NCI-H526 (cell line): ENCODE results near the gene KANSL1.
A peak's percentile ranks its signal among the peaks of the same experiment; 100 is the strongest.

Source experiments
- DNase-seq, 2 experiments: peaks; one replicate each; lab custom pipeline; 2025; lab: John Stamatoyannopoulos, UW

KANSL1 gene

DNA sequence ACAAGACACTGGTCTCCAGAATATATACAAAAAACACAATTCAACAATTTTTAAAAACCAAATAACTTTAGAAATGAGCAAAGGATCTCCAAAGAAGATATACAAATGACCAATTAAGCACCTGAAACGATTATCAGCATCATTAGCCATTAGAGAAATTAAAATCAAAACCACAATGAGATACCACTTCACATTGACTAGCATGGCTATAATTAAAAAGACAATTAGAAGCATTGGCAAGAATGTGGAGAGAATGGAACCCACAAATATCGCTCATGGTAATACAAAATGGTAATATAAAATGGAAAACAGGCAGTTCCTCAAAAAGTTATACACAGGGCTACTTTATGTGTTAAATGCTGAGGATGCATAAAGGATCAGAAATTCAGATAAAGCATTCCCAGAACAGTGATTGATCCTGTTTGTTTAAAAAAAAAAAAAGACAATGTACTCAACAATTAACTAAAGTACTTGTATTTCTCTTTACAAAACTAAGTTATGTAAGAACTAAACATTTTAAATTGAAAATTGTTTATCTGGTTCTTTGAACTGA, 52.5 kb downstream of the KANSL1 start:
- no peak for DNase-seq

- no peak for DNase-seq
Observed at GRCh38 chr17:46139432-46140210, 53.6 kb downstream of the KANSL1 start.

- no peak for DNase-seq
Observed at GRCh38 chr17:46138473-46138872, 54.8 kb downstream of the KANSL1 start.

DNA sequence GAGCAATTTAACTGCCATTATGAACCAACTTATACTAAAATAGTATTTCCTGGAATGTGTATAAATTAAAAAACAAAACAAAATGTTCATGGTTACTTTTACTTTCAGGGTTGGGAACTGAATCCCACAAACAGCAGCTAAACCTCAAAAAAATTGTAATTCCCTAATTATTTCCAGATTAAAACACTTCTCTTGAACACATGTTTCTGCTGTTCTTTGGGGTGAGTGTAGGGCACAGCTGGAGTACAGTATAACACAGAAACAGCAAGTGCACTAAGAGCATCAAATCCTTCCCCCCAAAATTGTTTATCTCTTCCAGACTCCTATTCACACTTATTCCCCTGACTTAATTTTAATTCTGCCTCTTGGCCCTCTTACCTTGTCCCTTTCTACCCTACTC, 56.4 kb downstream of the KANSL1 start:
- no peak for DNase-seq

DNA sequence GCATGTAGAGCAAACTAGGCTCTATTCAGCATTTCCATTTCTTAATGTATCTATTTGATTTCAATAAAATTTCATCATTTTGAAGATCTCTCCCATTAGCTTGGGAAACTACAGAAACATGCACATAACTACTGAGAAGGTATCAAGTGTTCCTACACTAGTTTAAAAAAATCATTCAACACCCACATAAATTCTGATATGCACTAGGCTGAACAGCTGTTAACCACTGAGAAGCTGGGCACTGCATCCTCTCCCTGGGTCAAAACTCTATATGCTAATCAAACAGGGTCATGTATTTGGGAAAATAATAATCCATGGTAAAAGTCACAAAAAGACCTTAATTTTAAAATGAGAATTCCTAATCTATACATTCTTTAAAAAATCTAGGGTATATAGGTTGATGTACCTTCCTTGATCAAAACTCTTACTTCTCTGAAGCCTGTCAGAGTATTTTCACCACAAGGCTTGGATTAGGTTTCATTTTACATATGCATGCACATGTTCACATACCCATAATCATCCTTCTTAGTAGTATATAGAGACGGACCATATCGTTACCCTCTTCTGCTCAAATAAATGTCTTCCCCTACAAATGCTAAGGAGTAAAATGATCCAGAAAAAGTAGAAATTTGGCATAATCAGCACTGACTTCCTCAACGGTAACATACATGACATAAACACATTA, 57.2 kb downstream of the KANSL1 start:
- DNase-seq: peak; percentile 33 to 41

DNA sequence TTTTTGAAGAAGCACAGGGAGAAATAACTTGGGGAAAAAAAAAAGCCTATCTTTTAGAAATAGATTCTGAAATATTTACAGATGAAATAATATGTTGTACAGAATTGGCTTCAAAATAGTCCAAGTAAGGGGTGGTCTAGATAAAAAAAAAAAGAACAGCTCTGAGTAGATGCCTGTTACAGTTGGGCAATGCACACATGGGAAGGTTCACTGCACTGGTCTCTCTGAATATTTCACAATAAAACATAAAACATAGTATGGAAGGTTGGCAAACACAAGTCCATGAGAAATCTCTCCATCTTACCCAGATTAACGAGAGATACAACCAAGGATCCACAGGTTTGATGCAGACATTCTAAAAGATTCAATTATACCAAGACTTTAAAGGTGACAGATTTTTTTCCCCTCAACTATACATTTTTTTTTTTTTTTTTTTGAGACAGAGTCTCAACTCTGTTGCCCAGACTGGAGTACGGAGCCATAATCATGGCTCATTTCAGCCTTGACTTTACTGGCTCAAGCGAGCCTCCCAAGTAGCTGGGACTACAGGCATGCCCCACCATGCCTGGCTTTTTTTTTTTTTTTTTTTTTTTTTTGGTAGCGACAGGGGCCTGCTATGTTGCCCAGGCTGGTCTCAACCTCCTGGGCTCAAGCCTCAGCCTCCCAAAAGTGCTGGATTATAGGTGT, 58.0 kb downstream of the KANSL1 start:
- no peak for DNase-seq

DNA sequence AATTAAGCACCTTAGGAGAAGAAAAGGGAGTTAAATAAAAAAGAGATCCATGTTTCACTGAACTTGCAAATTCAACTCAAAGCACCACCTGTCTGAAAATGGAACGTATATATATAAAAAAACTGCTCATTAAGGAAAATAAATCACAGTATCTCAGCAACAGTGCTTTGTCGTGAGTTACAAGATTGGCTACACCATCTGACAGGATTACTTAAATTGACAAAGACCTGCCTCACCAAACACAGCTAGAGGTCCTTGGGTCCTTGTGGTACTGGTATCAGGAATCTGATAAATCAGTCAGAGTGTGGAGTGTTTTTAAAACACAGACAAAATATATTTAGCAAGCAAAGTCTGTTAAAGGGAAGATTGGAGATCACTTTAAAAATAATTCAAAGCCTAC, 63.9 kb downstream of the KANSL1 start:
- DNase-seq: no peak

DNA sequence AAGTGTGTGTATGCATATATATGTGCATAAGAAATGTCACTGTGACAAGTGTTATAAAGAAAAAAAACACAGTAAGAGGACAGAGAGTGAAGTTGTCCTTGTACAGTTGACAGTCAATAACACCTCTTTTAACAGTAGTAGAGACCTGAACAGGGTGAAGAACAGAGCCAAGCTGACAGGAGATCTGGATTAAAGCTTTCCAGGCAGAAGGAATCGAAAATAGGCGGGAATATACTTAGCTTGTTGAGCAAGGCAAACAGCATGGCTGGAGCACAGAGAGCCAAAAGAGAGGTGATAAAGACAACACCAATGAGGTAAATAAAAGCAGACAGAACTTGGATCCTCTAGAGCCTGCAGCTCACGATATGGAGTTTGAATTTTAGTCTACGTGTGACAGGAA, 64.8 kb downstream of the KANSL1 start:
- DNase-seq: no peak

DNA sequence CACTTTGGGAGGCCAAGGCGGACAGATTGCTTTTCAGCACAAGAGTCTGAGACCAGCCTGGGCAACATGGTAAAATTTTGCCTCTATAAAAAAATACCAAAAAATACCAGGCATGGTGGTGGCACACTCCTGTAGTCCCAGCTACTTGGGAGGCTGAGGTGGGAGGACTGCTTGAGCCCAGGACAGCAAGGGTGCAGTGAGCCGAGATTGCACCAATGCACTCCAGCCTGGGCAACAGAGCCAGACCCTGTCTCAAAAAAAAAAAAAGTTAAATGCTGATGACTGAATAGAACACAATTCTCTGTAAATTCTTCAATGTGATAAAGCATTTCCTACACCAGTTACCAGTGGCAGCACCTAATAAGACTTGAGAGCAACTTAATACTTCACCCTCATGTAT, 65.7 kb downstream of the KANSL1 start:
- no peak for DNase-seq

- no peak for DNase-seq
Observed at GRCh38 chr17:46126840-46127239, 66.4 kb downstream of the KANSL1 start.

DNA sequence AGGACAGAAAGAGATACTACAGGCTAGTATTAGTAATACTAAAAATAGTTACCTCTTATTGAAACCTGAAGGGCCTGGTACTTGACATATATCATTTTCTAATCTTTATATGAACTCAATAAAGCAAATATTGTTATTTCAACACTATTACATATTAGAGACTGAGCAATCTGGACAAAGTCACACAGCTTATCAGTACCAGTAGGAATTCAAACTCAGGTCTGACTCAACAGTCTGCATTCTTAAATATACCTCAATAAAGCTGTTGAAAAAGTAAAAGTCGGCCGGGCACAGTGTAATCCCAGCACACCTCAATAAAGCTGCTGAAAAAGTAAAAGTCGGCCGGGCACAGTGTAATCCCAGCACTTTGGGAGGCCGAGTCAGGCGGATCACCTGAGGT, 67.4 kb downstream of the KANSL1 start:
- no peak for DNase-seq

- no peak for DNase-seq
Observed at GRCh38 chr17:46124695-46125592, 68.3 kb downstream of the KANSL1 start.

GRCh38 chr17:46123607-46124006, 69.6 kb downstream of the KANSL1 start:
- no peak for DNase-seq

- DNase-seq: no peak
Observed at GRCh38 chr17:46122486-46122871, 70.8 kb downstream of the KANSL1 start.

DNA sequence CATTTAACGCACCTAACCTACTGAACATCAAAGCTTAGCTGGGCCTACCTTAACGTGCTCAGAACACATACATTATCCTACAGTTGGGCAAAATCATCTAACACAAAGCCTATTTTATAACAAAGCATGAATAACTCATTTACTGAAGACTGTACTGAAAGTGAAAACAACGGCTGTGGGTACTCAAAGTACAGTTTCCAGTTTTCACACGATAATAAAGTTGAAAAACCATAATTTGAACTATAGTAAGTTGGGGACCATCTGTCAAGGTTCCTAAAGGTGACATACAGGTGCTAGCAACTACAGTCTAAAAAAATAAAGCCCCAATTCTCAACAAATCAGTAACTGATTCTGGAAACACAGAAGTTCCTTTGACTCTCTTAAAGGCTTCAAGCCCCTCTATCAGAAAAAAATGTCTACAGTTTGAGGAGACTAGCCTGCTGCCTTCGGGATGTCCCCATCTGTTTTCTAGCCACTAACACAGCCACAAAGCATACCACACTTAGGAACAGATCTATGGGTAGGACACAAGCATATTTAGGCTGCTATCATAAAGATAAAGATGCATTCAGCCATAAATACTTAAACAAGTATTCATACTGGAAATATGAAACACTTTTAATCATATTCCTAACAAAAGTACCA, 71.3 kb downstream of the KANSL1 start:
- no peak for DNase-seq

GRCh38 chr17:46121165-46121764, 72.0 kb downstream of the KANSL1 start:
- no peak for DNase-seq

DNA sequence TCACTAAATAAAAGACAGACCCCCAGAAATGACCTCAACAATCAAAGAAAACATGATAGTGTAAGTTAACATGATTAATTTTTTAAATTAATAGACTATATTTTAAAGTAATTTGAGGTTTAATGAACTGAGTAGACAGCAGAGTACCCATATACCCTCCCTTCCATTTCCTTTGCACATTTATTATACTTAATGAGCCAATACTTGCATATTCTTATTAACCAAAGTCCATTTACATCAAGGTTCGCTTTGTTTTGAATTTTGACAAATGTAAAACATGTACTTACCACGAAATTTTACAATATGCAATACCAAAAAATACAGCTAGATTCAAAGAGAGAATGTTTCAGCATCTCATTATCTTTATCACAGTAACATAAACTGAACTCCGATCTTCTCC, 72.7 kb downstream of the KANSL1 start:
- no peak for DNase-seq

DNA sequence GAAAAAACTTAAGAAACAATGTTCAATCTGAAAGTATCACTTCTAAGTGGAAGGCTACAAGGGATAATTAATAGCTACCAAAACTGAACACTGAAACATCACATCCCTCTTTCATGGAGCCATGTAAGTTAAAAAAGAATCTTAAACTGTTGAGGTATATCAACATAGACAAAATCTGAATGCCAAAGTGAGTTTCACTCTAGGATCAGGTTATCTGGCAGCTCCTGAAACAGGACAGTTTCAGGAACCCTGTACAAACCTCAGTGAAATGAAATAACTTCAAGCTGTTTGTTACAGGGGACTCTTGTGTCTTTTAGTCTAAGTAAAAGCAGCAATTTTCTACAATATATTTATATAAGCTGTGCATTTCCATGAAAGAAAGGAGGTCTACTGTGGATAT, 73.2 kb downstream of the KANSL1 start:
- DNase-seq: no peak

DNA sequence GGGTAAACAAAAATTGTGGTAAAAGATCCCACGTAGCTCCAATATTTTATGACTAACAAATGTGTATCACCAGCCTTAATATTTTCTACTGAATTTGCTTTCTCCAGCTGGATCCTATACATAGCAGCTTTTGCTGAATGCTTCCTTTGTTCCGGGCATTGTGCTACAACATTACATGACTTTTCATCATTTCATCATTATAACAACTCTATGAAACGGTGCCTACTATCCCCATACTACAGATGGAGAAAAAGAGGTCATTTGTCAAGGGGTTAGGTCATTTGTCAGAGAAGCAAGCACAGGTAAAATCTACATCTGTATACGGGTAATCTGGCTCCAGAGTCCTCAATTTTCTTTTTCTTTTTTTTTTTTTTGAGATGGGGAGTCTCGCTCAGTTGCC, 74.3 kb downstream of the KANSL1 start:
- DNase-seq: peak in 1 of 2 experiments; percentile 18

DNA sequence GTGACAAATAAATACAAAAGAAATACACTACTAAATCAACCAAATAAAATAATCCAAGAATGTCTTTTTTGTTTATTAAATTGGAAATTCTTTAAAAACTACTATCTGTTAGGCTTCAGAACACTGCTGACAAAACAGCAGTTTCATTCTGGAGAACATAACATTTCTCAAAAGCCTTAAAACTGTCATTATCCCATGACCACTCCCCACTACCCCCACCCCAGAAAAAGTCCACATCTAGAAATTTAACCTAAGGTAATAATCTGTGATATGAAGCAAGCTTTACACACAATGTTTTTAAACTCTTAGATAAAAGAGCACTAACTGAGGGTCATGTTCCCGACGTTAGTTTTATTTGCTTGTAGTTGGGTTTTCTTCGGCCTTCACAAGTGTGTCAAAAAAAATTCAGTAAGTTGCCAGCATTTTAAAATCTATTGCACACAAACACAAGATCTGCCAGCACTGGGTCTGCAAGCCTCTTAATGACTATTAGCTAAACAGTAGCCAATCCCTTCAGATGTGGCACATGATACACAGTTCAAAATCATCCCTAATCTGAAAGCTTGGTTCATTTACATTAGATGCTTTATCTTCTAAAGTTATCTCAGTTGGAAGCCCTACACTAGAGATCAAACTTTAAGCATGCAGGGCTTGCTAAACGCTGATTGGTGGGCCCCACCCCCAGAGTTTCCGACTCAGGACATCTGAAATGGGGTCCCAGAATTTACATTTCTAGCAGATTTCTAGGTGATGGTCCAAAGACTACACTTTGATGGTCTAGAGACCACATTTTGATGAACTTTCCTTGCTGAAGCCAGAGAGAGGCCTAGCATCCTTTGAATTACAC, 75.2 kb downstream of the KANSL1 start:
- no peak for DNase-seq
